Fibroblast of lung (primary cell): ENCODE data around the gene STOML1. TPM values are rescaled to one million over a fixed set of nuclear protein-coding genes. Genes with fewer than 3 reads are reported as not detected.

ENCODE experiments used
- DNase-seq, 2 donors: peaks; one replicate each; pipeline versions ENCODE4 v3.0.0 to v3.0.0-alpha.2; 2010; ENCODE audit warnings: low read depth in 2 of 2
- H2AFZ ChIP-seq: 2 replicates; pipeline ENCODE4 v1.5.1; 2012; ENCODE audit warnings: low read length, control low read depth, inconsistent platforms
- H3K27ac ChIP-seq: 2 replicates; pipeline ENCODE4 v1.5.1; 2011; ENCODE audit warnings: low read length, control low read depth; ENCODE audit not compliant: insufficient read depth
- H3K27me3 ChIP-seq: 2 replicates; pipeline ENCODE4 v1.5.1; 2011; ENCODE audit warnings: mild to moderate bottlenecking, low read length; ENCODE audit not compliant: control insufficient read depth, insufficient read depth
- H3K36me3 ChIP-seq: 2 replicates; pipeline ENCODE4 v1.5.1; 2011; ENCODE audit warnings: low read length; ENCODE audit not compliant: control insufficient read depth, insufficient read depth
- H3K4me1 ChIP-seq: 2 replicates; pipeline ENCODE4 v1.5.1; 2011; ENCODE audit warnings: low read length; ENCODE audit not compliant: control insufficient read depth, insufficient read depth; ENCODE audit errors: extremely low read depth
- H3K4me2 ChIP-seq: 2 replicates; pipeline ENCODE4 v1.5.1; 2011; ENCODE audit warnings: low read length, control low read depth; ENCODE audit not compliant: insufficient read depth; ENCODE audit errors: extremely low read depth
- H3K4me3 ChIP-seq, 4 experiments: fragments of 200-600 bp in 1 of 4; sonication (generic) in 1 of 4; replicated peaks in 1 of 4; 2 replicates each; pipeline ENCODE4 v1.5.1; 2011 to 2016; ENCODE audit warnings: low read length in 4 of 4, low read depth in 3 of 4, mild to moderate bottlenecking in 3 of 4, control low read depth in 2 of 4, inconsistent platforms in 1 of 4, mixed read lengths in 1 of 4; ENCODE audit not compliant: insufficient read depth in 1 of 4; ENCODE audit errors: control extremely low read depth in 1 of 4
- H3K79me2 ChIP-seq: 2 replicates; pipeline ENCODE4 v1.5.1; 2012; ENCODE audit warnings: mild to moderate bottlenecking, low read length, inconsistent platforms; ENCODE audit not compliant: control insufficient read depth, insufficient read depth
- H3K9ac ChIP-seq: 2 replicates; pipeline ENCODE4 v1.5.1; 2011; ENCODE audit warnings: mild to moderate bottlenecking, low read length, control low read depth; ENCODE audit not compliant: insufficient read depth
- H3K9me3 ChIP-seq: 2 replicates; pipeline ENCODE4 v1.5.1; 2012; ENCODE audit warnings: low read depth, low read length; ENCODE audit not compliant: control insufficient read depth, insufficient read depth
- H4K20me1 ChIP-seq: 2 replicates; pipeline ENCODE4 v1.5.1; 2011; ENCODE audit warnings: low read length; ENCODE audit not compliant: control insufficient read depth, insufficient read depth; ENCODE audit errors: extremely low read depth
- CTCF ChIP-seq, 2 donors: IDR thresholded peaks in 1 of 2; conservative IDR thresholded peaks in 1 of 2; 1 replicate in 1 of 2; 2 replicates in 1 of 2; pipeline ENCODE4 v1.5.1; 2011 to 2012; ENCODE audit warnings: low read length in 2 of 2, control low read depth in 1 of 2, inconsistent platforms in 1 of 2, low read depth in 1 of 2, mild to moderate bottlenecking in 1 of 2
- EZH2 ChIP-seq: IDR thresholded peaks from 2 replicates; pipeline ENCODE4 v1.5.1; 2012; ENCODE audit warnings: low read length, control low read depth, mild to moderate bottlenecking; ENCODE audit errors: missing control alignments
- polyA plus RNA-seq, 2 donors: library from polyadenylated mRNA; depleted of rRNA in 1 of 2; stranded (reverse) in 1 of 2; unstranded in 1 of 2; fragments of >200 nt; gene quantifications; 2 replicates each; pipeline ENCODE4 v1.2.1, GENCODE V29; 2011 to 2012; ENCODE audit warnings: missing spikeins in 1 of 2
- total RNA-seq: library from RNA; depleted of rRNA; stranded (reverse); fragments of >200 nt; gene quantifications from 2 replicates; pipeline ENCODE4 v1.2.1, GENCODE V29; 2014

The STOML1 gene
- total and polyA plus RNA-seq, 2 donors (not counting 1 experiment from before 2014, with no cell fraction given): 9.8 to 24.8 TPM

- peak; percentile 76 to 98 for DNase-seq
- no peaks in the 10 kb centered on the region for H3K27me3 ChIP-seq
- H3K36me3 ChIP-seq: peaks cover 3% of the 10 kb centered on the region
- no peak for TF ChIP-seq EZH2
- TF ChIP-seq CTCF (conservative IDR thresholded peaks at IDR 0.05 in 1 of 2, IDR thresholded peaks at IDR 0.05 in 1 of 2; ENCODE audit: low read depth in 1 of 2, low read length in 2 of 2): no peak
- no peak overlapping the region for H3K9ac ChIP-seq
- H3K4me2 ChIP-seq: peak overlapping the region; percentile 98
- no peaks in the 10 kb centered on the region for H3K9me3 ChIP-seq
- H3K4me1 ChIP-seq: peaks cover 35% of the 10 kb centered on the region
- peak overlapping the region in 2 of 4 experiments; percentile 5 to 85 for H3K4me3 ChIP-seq
- no peaks in the 10 kb centered on the region for H4K20me1 ChIP-seq
- peak overlapping the region; percentile 79 for H3K27ac ChIP-seq
- H3K79me2 ChIP-seq: peaks cover 86% of the 10 kb centered on the region
- H2AFZ ChIP-seq: no peak overlapping the region
Observed at GRCh38 chr15:73930371-73930770, 61.7 kb downstream of the STOML1 start.

DNA sequence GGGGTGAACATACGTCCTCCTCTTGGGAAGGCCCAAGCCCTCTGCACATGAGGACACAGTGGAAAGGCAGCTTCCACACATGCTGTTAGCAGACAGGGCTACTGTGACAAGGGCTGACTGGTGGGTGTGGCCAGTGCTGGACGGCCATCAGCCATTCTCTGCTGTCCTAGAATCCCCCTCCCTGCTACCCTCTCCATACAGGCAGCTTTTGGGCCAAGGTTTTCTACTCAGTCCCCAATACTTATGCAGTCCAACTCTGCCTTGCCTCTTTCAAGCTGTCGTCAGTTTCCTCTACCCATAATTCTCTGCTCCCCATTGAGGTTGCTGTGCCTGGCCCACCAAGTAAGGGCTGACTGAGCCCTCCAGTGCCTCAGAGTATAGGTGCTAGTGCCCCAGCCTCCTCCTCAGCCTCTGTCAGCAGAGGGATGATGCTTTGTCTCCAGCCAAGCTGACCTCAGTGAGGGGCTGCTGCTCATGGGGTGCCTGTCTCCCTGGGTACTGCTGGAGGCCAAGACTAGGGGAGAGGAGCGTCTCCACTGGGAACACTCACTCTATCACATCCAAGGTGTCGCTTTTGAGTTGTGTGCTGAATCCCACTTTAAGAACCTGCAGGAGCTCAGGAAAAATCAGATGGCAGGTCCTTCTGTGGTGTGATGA, 63.0 kb downstream of the STOML1 start:
- no peak for DNase-seq
- Histone ChIP-seq H3K4me1 (peaks cover 46% of the 10 kb centered on the region), H3K36me3 (peaks cover 3% of the 10 kb centered on the region), H3K9ac (no peak overlapping the region), H3K4me2 (peak overlapping the region; percentile 98), H2AFZ (no peak overlapping the region), H3K27me3 (no peaks in the 10 kb centered on the region), H4K20me1 (no peaks in the 10 kb centered on the region), H3K27ac (no peak overlapping the region), H3K79me2 (peaks cover 77% of the 10 kb centered on the region), H3K9me3 (no peaks in the 10 kb centered on the region), H3K4me3 (peak overlapping the region; percentile 9 to 85 (median 78))
- TF ChIP-seq EZH2 (no peak), CTCF (conservative IDR thresholded peaks at IDR 0.05 in 1 of 2, IDR thresholded peaks at IDR 0.05 in 1 of 2; ENCODE audit: low read depth in 1 of 2, low read length in 2 of 2) (no peak)

Other genes with a start within 250 kb of the STOML1 start
- gene INSYN1, start 238.9 kb downstream of the STOML1 start, total RNA-seq: 1.2 and 1.3 TPM in 2 replicates
- 0.37 and 0.51 TPM in 2 replicates for gene INSYN1, start 238.9 kb downstream of the STOML1 start, polyA plus RNA-seq
- gene TBC1D21, start 118.7 kb downstream of the STOML1 start, total RNA-seq: not detected in 2 replicates
- gene TBC1D21, start 118.7 kb downstream of the STOML1 start, polyA plus RNA-seq: not detected in 2 replicates
- gene LOXL1, start 65.8 kb downstream of the STOML1 start, total RNA-seq: 65.6 and 91.4 TPM in 2 replicates
- gene LOXL1, start 65.8 kb downstream of the STOML1 start, polyA plus RNA-seq: 163 and 188 TPM in 2 replicates
- gene PML, start 2.4 kb upstream of the STOML1 start, total RNA-seq: 16.4 and 34.0 TPM in 2 replicates
- 11.1 and 15.5 TPM in 2 replicates for gene PML, start 2.4 kb upstream of the STOML1 start, polyA plus RNA-seq
- gene GOLGA6A, start 90.3 kb upstream of the STOML1 start, total RNA-seq: under 0.01 TPM in 1 of 2 replicates, not detected in the other
- gene GOLGA6A, start 90.3 kb upstream of the STOML1 start, polyA plus RNA-seq: not detected in 2 replicates
- gene ISLR2, start 138.3 kb upstream of the STOML1 start, total RNA-seq: not detected in 2 replicates
- not detected in 2 replicates for gene ISLR2, start 138.3 kb upstream of the STOML1 start, polyA plus RNA-seq
- gene ISLR, start 181.4 kb upstream of the STOML1 start, total RNA-seq: 14.0 and 17.7 TPM in 2 replicates
- 17.3 and 34.0 TPM in 2 replicates for gene ISLR, start 181.4 kb upstream of the STOML1 start, polyA plus RNA-seq
- gene STRA6, start 210.5 kb upstream of the STOML1 start, total RNA-seq: 0.17 TPM in 1 of 2 replicates, not detected in the other
- 0.02 TPM in 1 of 2 replicates, not detected in the other for gene STRA6, start 210.5 kb upstream of the STOML1 start, polyA plus RNA-seq
- gene CCDC33, start 244.0 kb upstream of the STOML1 start, total RNA-seq: not detected in 2 replicates
- gene CCDC33, start 244.0 kb upstream of the STOML1 start, polyA plus RNA-seq: not detected in 2 replicates